GM18520 (cell line): ENCODE results near the gene OCRL.
A peak's percentile ranks its signal among the peaks of the same experiment; 100 is the strongest.
"Not testable (repeated sequence)": the region's sequence is repeated elsewhere in the genome, so short reads cannot be mapped to it uniquely, and the experiment has no call there.

Experiments used
- ATAC-seq: cut with Tn5 transposase; IDR thresholded peaks from one replicate; pipeline ENCODE4 v1.9.1; 2021; ENCODE audit not compliant: unreplicated experiment

The OCRL gene

DNA sequence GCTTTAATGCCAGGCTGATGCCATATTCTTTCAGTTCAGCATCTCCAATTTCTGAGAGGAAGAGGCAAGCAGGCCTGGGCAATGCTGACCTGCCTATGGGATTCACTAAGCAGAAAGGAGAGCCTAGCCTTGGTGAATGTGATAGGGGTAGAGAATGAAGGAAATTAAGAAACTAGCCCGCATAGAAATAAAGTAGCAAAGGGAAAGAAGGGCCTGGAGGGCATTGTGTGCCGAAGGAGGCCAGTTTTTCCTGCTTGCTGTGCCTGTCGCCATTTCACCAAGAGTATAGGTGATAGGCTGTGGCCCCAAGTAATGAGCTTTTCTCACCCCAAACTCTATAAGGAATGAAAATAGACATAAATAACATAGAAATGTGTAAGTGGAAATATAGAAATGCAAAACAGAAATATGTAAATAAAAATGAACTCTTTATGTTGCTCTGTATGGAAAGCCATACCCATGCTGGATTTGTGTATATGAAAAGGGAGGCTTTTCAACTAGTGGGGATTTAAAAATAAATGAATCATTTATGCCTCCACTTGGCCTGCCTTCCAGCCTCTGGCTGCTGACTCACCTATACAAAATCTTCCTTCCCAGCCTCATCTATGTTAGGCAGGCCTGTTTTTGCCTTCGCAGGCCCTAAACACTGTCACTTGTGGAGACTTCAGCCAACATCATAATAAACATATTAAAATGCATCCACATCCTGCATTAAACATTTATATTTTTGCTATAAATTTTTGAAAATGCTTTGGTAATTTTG, 5.1 kb upstream of the OCRL start:
- ATAC-seq, result no peak

DNA sequence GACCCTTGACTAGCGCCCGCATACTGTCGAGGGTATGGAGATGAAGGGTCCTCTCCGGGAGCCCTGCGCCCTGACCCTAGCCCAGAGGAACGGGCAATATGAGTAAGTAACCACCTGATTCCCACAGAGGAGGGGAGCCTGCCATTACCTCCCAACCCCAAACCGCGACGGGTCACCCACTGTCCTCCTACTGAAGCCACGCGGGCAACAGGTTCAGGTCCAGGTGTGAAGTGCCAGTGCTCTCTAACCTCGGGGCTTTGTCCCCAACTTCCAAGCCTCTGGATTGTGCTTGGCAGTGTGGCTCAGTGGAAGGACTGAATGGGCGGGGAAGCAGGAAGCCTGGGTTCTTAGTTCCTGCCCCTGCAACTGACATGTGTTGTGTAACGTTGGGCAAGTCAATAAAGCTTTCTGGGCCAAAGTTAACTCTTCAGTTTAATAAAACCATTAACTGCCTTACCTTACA, 694 bp downstream of the OCRL start:
- ATAC-seq, result no peak

DNA sequence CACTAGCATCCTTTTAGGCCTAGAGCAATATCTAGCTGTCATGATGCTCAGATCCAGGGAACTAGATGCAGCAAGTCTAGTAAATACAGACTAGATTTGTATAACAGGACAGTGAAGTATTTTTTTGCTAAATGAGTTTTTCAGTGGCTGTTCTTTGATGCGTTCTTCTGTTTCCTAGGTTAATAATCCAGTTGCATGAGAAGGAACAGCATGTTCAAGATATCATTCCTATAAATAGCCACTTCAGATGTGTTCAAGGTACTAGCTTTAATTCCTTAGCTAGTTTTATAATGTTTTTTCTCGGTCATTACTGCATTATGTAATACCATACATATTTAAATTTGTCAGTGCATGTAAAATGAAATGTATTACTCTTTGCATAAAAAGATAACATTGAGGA, 4.7 kb downstream of the OCRL start:
- no peak for ATAC-seq

DNA sequence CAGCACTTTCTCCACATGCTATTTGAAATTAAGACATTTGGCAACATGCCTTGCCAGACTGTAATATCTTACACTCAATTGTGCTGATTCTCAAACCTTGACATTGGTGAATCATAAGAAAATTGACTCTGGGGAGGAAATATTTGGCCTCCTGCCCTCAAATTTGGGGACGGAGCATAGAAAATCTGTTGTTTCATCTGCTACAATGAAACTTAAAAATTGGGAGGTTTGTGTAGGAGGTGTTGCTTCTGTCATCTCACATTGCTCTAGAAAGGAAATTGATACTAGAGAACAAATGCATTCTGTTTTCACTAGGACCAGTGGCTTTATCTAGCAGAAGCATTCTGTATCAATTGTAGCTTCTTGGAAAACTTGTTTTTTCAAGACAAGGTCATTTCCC, 5.3 kb downstream of the OCRL start:
- ATAC-seq, result no peak

DNA sequence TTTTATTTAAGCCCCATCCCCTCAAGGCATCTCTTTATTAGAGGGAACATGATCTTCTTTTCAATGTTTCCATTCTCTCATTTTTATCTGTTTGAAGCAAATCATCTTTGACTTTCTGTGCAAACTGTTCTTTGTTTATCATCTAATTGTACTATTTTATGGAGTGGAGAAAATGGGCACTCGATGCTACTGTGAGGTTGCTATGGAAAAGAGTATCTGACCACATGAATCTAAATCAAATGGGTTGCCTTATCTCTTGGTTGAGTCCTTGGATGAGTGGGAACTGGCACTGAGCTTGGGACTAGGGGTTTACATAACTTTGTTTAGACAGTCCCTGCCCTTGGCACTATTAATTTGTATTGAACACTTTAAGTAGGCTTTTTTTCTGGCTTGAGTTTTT, 9.1 kb downstream of the OCRL start:
- no peak for ATAC-seq

DNA sequence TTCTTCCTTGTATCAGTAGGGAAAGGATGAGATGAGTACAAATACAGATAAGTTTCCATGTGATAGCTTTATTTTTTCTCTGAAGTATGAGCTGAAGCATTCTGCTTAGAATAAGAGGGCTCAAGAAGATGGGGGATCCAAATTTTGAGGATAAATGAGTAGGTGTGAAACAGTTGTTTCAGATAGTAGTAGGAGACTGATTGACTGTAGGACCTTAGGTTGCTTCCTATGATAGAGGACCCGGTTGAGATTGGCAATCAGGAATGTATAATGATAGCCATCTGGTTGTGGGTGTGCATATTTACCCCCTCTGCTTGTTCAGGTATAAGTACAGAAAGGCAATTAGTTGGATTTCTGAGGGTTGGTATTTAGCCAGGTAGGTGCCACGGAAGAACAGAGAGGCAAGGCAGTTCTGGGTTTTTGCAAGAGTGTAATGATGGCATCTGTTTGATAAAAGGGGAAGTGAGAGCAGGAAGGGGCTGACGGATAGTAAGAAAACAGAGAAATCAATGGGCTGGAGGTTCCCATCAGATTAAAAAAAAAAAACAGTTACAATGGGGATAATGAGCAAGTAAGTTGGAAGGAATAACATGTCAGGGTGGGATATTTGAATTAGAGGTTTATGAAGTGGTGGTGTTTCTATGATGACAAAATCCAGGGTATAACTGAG, 13.7 kb downstream of the OCRL start:
- peak; percentile 79 for ATAC-seq

DNA sequence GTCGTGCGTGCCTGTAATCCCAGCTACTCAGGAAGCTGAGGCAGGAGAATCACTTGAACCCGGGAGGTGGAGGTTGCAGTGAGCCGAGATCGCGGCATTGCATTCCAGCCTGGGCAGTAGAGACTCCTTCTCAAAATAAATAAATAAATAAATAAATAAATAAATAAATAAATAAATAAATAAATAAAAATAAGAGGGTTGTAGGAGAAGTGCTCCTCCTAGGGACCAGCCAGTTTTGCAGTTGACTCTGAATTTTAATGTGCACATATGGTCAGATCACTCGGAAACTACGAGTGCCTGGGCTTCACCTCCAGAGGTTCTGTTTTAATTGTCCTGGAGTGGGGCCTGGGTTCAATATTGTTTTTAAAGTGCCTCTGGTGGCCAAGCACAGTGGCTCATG, 14.8 kb downstream of the OCRL start:
- ATAC-seq, result not testable (repeated sequence)

DNA sequence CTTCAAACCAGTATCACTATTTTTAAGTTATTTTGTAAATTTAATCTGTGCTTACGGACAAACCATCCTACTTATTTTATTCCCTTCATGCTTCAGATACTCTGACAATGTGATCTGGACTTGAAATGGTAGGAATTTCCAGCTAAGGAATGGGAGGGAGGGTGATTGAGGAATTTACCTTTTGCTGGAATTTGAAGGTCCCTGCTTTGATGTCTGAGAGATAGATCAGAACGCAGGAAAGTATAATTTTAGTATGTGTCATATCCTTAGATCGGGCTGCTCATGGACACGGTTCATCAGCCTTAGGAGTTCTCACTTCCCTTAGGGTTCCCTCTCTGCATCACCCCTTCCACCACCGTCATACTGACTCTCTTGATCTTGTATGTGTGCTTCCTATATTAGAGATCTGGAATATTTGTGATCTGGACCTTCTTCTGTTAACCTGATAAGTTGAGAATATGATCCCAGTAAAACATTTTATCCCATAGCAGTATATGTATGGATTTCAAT, 16.8 kb downstream of the OCRL start:
- no peak for ATAC-seq

DNA sequence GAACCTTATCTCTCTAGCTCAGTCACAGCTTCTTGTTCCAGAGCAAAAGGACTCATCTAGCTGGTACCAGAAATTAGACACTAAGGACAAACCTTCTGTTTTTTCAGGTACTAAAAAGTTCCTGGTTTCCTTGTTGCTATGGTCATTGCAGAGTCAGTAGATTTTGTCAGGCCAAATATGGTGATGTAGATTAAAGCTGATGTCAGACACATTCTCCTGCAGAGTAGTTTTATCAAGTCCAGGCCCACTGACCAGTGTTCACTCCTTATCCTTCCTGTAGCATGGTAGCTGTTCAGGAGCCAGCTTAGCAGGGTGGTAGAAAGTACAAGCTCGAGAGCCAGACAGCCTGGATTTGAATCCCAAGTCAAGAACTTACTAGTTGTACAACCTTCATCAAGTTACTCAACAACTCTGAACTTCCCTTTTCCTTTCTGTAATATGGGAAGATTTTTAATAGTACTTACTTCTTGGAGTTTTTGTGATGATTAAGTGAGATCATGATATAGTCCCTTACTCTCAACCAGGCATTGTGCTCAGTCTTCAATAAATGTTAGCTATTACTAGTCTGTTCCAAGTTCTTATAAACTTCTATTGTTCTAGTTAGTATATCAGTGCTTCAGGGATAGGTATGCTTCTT, 17.9 kb downstream of the OCRL start:
- ATAC-seq, result no peak

DNA sequence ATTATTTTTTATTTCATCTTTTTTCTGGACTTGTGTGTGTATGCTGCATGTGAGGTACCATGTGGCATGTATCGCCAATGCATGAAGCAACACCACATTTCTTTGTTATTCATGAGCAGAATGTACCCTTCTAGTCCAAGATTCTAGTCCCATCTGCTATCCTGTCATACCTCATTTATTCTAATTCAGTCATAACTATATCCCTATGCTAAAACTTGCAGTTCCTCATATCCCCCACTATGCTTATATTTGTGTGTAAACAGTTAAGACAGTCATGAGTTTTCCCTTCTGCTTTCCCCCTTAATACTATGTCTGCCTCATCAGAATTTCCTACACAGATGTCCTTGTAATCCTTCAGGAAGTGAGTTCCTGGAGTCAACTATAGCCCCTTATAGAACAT, 19.7 kb downstream of the OCRL start:
- ATAC-seq, result no peak

DNA sequence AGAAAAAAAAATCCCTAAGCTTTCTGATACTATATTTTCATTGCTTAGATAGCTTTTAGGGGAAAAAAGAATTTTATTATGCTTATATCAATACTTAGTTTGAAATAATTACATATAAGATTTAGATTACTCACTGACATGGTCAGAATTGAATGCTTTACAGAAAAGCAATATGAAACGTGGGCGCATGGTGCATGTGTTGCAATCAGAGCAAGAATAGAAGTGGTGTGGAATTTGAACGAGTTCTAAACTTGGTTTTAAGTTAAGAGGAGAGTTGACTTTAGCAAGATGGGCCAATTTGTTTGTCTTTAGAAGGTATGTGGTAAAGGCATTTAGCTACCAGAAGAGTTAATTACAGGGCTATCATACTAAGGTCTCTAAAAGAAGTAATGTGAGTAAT, 21.4 kb downstream of the OCRL start:
- ATAC-seq, result no peak

DNA sequence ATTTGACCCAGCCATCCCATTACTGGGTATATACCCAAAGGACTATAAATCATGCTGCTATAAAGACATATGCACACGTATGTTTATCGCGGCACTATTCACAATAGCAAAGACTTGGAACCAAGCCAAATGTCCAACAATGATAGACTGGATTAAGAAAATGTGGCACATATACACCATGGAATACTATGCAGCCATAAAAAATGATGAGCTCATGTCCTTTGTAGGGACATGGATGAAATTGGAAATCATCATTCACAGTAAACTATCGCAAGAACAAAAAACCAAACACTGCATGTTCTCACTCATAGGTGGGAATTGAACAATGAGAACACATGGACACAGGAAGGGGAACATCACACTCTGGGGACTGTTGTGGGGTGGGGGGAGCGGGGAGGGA, 24.3 kb downstream of the OCRL start:
- not testable (repeated sequence) for ATAC-seq

DNA sequence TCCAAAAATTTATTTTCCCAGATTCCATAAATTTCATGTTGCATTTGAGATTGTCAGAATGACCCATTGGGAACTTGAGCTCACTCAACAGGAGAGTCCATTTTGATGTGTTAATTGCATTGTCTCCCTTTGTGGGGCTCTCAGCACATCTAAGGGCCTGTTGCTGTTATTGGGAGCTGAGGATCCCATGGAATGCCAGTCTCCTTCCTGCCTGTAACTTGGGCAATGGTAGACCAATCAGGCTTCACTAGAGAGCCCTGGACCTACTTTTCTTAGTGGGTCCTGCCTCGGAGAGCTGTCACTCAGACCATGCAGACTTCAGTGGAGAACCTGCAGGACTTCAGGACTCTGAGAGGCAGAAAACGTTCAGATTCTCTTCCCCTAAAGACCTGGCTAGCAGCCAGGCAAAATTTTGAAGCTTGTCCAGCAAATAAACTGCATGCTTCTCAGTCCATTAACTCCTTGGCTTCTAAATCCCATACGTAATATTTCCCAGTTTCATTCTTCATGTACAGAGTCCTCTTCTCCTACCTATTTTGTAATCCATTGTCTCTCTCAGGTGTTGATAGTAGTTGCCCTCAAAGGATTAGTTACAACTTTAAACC, 25.1 kb downstream of the OCRL start:
- ATAC-seq, result no peak

DNA sequence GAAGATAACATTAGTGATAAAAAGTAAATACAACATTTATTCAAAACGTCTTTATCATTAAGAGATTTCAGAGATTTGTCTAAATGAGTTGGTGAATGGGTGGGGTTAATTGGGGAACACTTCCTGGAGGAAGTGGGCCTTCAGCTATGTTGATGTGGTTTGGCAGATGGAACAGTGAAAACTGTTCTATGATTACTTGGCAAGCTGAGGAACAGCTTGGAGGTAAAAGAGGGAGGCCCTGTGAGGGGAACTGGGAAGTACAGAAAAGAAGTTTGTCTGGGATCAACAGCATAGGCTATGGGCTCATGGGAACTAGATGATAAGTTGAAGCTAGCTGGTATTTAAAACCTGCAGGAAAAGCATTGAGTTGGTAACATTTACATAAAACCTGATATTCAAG, 26.0 kb downstream of the OCRL start:
- no peak for ATAC-seq

DNA sequence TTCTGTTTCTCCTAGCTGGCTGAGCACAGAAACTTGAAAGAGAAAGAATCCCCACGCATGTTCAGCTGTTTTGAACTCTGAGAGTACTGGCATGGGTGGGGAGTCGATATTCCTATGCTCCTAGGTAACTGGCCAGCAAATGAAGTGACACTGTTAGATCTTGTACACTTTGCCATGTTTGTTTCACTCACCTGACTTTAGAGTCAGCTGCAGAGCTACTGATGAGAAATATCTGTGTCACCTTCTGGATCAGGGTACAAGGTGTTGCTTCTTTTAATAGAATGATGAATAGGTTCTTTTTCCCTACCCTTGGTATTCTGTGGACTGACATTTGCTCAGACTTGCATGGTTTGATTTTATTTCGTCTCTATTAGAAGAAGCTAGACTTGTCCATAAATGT, 28.3 kb downstream of the OCRL start:
- ATAC-seq, result no peak

DNA sequence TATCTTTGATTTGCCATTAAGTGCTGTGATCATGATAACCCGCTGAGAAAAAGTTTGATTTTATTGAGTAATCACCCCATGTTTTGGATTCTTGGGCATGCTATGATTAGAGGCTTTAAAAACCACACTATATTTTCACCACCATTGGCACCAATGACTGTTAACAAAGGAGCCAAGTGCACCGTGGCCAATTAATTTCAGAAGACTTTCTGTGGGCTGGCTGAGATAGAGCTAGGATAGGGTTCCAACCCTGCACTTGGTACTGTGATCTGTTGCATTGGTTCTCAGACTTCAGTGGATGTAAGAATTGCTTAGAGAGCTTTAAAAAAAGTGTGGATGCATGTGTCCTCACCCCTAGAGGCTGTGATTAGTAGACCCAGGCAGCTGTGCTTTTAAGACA, 32.4 kb downstream of the OCRL start:
- no peak for ATAC-seq

DNA sequence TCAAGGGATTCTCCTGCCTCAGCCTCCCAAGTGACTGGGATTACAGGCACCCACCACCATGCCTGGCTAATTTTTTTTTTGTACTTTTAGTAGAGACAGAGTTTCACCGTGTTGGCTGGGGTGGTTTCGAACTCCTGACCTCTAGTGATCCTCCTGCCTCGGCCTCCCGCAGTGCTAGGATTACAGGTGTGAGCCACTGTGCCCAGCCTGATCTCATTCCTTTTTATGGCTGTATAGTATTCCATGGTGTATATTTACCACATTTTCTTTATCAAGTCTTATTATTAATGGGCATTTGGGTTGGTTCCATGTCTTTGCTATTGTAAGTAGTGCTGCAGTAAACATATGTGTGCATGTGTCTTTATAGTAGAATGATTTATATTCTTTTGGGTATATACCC, 33.6 kb downstream of the OCRL start:
- ATAC-seq, result not testable (repeated sequence)

DNA sequence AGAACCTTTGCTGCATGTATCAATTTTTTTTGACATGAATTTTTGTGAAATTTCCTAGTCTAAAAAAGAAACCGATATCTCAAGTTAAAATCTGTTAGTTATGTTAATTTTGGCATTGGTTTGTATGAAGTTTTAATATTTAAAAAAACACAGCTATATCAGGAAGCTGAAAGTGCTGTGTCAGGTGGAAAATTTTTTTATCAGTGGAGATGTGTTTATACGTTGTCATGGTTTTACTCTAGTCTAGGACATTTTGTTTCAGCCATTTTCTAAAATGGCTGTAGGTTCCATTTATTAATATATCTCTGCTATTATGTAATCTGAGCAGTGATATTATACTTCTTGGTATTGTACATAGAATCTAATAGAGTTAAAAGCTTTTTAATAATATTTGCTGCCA, 34.2 kb downstream of the OCRL start:
- ATAC-seq, result no peak

DNA sequence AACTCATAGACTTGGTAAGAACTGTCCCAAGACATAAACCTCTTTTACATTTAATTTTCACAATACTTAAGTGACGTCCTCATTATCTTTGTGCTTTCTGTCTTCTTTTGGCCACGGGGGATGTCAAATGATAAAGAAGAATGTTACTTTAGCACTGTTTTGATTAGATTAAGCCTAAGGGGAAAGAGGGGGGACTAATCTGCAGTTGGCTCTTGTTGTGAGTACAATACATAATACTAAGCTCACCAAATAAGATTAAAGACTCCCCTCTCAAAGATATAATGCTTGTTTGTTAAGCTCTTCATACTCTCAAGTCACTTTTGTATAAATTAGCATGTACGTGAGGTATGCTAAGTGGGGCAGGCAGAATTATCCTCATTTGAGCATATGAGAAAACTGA, 36.5 kb downstream of the OCRL start:
- no peak for ATAC-seq

DNA sequence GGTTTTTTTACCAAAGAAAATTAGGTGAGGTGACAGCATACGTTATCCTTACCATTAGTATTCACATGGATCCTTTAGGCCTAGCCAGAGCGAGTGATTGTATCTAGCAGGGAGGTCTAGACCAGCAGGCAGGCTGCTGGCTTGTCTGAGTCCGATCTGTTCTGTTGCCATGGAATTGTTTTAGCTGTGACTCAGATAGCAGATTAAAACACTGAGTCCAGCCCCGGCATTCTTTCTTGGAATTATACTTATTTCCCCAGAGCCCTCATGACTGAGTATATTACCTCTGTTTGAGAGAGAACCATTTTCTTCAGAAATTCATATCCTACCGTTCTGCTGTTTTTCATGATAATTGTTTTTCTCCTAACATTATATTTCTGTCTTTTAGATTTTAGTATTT, 37.4 kb downstream of the OCRL start:
- ATAC-seq, result no peak

DNA sequence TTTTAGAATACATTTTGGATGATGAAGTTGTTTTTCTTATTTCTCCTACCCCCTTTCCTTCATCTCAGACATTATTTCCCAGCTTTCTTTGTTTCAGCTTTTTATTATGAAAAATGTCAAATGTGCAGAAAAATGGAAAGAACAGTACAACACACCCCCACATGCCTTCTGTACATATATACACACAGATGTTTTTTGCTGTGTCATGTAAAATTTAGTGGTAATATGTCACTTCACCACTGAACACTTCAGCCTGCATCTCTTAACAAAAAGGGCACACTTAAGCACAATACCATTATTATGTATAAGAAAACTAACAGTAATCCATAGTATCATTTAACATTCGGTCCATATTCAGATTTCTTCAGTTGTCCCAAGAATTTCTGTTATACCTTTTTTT, 37.8 kb downstream of the OCRL start:
- ATAC-seq, result no peak

DNA sequence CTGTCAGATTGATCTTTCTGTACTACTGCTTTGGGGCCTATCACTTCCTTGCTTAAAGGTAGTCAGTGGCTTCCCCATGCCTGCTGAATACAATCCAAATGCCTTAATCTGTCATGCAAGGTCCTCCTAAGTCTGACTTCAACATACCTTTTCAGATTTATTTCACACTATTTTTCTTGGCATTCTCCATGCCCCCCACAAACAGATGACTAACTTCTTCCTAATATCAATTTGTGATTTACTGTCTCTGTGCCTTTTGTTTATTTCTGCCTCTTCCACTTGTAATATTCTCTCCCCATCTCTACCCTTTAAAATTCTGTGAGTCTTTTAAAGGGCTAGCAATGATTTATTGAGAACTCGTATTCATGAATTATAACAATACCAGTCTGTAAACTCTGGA, 41.8 kb downstream of the OCRL start:
- ATAC-seq, result no peak
